ENCODE results near the gene TGM5. TPM values are rescaled to one million over a fixed set of nuclear protein-coding genes. Genes with fewer than 3 reads are reported as not detected.

The TGM5 gene, protein sequence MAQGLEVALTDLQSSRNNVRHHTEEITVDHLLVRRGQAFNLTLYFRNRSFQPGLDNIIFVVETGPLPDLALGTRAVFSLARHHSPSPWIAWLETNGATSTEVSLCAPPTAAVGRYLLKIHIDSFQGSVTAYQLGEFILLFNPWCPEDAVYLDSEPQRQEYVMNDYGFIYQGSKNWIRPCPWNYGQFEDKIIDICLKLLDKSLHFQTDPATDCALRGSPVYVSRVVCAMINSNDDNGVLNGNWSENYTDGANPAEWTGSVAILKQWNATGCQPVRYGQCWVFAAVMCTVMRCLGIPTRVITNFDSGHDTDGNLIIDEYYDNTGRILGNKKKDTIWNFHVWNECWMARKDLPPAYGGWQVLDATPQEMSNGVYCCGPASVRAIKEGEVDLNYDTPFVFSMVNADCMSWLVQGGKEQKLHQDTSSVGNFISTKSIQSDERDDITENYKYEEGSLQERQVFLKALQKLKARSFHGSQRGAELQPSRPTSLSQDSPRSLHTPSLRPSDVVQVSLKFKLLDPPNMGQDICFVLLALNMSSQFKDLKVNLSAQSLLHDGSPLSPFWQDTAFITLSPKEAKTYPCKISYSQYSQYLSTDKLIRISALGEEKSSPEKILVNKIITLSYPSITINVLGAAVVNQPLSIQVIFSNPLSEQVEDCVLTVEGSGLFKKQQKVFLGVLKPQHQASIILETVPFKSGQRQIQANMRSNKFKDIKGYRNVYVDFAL
- total RNA-seq (not detected), polyA plus RNA-seq (under 1 TPM in 1 of 3 donors, not detected in 2; 0.02 TPM)
- long read RNA-seq, donor 1: 0 reads
- long read RNA-seq, donor 2: 0 reads

DNA sequence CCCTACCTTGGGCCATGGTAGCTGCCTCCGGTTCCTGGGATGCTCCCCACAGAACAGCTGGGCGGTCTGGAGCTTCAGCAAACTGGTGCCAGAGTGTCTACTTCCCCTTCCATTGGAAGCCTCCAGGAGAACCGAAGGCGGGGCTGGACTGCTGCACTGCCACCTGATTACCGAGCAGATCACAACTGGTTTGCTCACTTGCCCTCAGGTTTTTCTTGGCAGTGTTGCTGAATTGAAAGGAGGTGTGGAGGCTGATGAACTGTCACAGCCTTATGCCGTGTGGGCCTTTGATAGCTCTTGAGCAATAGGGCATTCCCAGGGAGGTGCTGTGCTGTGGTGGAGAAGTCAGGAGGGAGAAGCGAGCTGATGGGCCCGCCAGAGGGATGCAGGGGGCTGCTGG is at the start of gene TGM5:
Gene TGM5 (minus strand): TSS at position 95 of the 400 bp plus-strand sequence. CDS start 79 bp downstream, at position 16.
- Histone ChIP-seq H3K9me3 (peaks cover 0 to 5% (median 2%) of the 10 kb centered on the region in 8 donors), H3K4me3 (no peak within 1 kb of the TSS), H3K27me3 (replicated peaks in 1 of 7) (peaks cover 0 to 10% (median 0%) of the 10 kb centered on the region in 7 donors), H3K36me3 (no peaks in the 10 kb centered on the region), H3K4me1 (peaks cover 0 to 21% (median 15%) of the 10 kb centered on the region in 6 donors), H3K27ac (no peak within 1 kb of the TSS)
- intact Hi-C loops (cut with DNase I; ENCODE audit: low total_unique reads): no loop called here
- DNase-seq: no peak
- no peak for TF ChIP-seq POLR2A (IDR thresholded peaks at IDR 0.05)
- 75 to 85% (median 84%) methylated on average over 8 of the region's 8 CpGs for WGBS, 5 donors

DNA sequence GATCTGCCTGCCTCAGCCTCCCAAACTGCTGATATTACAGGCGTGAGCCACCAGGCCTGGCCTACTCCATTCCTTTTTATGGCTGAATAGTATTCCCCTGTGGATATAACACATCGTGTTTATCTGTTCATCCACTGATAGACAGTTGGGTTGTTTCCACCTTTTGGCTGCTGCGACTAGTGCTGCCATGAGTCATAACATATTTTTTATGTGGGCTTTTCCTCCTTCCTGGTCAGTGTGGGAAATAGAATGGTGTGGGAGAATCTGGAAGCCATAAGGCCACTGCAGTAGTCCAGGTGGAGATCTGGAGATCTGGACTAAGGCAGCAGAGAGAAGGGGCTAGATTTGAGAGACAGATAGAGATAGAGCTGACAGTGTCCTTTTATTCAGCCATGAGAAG is 47.4 kb upstream of the TGM5 start:
- no peaks in the 10 kb centered on the region for H3K4me1 ChIP-seq
- no peaks in the 10 kb centered on the region for H3K36me3 ChIP-seq
- peaks cover 0 to 40% (median 3%) of the 10 kb centered on the region in 7 donors for H3K27me3 ChIP-seq (replicated peaks in 1 of 7)
- H3K9me3 ChIP-seq: no peaks in the 10 kb centered on the region
- intact Hi-C loops (cut with DNase I; ENCODE audit: low total_unique reads): no loop called here
- WGBS, 5 donors: 78 to 92% (median 86%) methylated on average over 3 of the region's 3 CpGs
- TF ChIP-seq POLR2A (IDR thresholded peaks at IDR 0.05) (no peak), POLR2AphosphoS5 (IDR thresholded peaks at IDR 0.05) (no peak)
- TF ChIP-seq, protein P1, sequence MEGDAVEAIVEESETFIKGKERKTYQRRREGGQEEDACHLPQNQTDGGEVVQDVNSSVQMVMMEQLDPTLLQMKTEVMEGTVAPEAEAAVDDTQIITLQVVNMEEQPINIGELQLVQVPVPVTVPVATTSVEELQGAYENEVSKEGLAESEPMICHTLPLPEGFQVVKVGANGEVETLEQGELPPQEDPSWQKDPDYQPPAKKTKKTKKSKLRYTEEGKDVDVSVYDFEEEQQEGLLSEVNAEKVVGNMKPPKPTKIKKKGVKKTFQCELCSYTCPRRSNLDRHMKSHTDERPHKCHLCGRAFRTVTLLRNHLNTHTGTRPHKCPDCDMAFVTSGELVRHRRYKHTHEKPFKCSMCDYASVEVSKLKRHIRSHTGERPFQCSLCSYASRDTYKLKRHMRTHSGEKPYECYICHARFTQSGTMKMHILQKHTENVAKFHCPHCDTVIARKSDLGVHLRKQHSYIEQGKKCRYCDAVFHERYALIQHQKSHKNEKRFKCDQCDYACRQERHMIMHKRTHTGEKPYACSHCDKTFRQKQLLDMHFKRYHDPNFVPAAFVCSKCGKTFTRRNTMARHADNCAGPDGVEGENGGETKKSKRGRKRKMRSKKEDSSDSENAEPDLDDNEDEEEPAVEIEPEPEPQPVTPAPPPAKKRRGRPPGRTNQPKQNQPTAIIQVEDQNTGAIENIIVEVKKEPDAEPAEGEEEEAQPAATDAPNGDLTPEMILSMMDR (IDR thresholded peaks at IDR 0.05 in 8 of 11, conservative IDR thresholded peaks at IDR 0.05 in 3 of 11): no peak
- H3K4me3 ChIP-seq: no peak overlapping the region
- DNase-seq: no peak
- no peak overlapping the region for H3K27ac ChIP-seq

DNA sequence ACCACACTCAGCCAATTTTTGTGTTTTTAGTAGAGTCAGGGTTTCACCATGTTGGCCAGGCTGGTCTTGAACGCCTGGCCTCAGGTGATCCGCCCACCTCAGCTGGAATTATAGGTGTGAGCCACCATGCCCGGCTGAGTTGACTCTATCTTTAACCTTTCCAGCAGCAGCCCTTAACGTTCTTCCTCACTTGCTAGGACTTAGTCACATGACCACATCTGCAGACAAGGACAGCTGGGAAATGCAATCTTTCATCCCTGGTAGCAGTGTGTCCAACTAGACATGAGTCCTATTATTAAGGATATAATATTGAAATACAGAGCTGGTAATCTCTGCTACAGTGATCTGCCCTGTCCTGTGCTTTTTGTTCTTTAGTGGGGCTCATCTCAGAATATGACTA is 45.6 kb upstream of the TGM5 start:
- H3K9me3 ChIP-seq: no peaks in the 10 kb centered on the region
- peaks cover 0 to 53% (median 3%) of the 10 kb centered on the region in 7 donors for H3K27me3 ChIP-seq (replicated peaks in 1 of 7)
- no peak overlapping the region for H3K27ac ChIP-seq
- H3K4me1 ChIP-seq: no peaks in the 10 kb centered on the region
- no peak overlapping the region for H3K4me3 ChIP-seq
- intact Hi-C loops (cut with DNase I; ENCODE audit: low total_unique reads): no loop called here
- no peak for TF ChIP-seq POLR2AphosphoS5 (IDR thresholded peaks at IDR 0.05)
- TF ChIP-seq, protein P1 (IDR thresholded peaks at IDR 0.05 in 8 of 11, conservative IDR thresholded peaks at IDR 0.05 in 3 of 11): no peak
- WGBS, 5 donors: 64 to 71% (median 69%) methylated on average over 4 of the region's 4 CpGs
- DNase-seq: no peak
- H3K36me3 ChIP-seq: no peaks in the 10 kb centered on the region

- Histone ChIP-seq H3K36me3 (no peaks in the 10 kb centered on the region), H3K27ac (no peak within 1 kb of the TSS), H3K9me3 (no peaks in the 10 kb centered on the region), H3K4me1 (no peaks in the 10 kb centered on the region), H3K27me3 (replicated peaks in 1 of 7) (peaks cover 0 to 33% (median 0%) of the 10 kb centered on the region in 7 donors), H3K4me3 (no peak within 1 kb of the TSS)
- intact Hi-C loops (cut with DNase I; ENCODE audit: low total_unique reads): no loop called here
- 85 to 90% (median 86%) methylated on average over 11 of the region's 11 CpGs for WGBS, 5 donors
- TF ChIP-seq POLR2AphosphoS5 (IDR thresholded peaks at IDR 0.05) (no peak), POLR2A (IDR thresholded peaks at IDR 0.05) (no peak)
- TF ChIP-seq, protein P1 (IDR thresholded peaks at IDR 0.05 in 8 of 11, conservative IDR thresholded peaks at IDR 0.05 in 3 of 11): no peak
- DNase-seq: no peak
These were observed 35.6 kb upstream of the TGM5 start, which contains the start of gene TGM7 for GRCh38 chr15:43302205-43302817. TSS of gene TGM7 (minus strand) at chr15:43302255.
